Stimulated activated CD4-positive, alpha-beta T cell treated with anti-CD3 and anti-CD28 coated beads, Interleukin-1b, Interleukin-23, amount 100 ng/mL, for 4 hours (primary cell): ENCODE measurements around the gene EIF4G3.
"Not testable (repeated sequence)": the region's sequence is repeated elsewhere in the genome, so short reads cannot be mapped to it uniquely, and the experiment has no call there.

ENCODE experiments used
- DNase-seq, 2 donors: peaks; one replicate each; pipeline ENCODE4 v3.0.0-alpha.2; 2020; ENCODE audit warnings: low read depth in 2 of 2

Gene EIF4G3

DNA sequence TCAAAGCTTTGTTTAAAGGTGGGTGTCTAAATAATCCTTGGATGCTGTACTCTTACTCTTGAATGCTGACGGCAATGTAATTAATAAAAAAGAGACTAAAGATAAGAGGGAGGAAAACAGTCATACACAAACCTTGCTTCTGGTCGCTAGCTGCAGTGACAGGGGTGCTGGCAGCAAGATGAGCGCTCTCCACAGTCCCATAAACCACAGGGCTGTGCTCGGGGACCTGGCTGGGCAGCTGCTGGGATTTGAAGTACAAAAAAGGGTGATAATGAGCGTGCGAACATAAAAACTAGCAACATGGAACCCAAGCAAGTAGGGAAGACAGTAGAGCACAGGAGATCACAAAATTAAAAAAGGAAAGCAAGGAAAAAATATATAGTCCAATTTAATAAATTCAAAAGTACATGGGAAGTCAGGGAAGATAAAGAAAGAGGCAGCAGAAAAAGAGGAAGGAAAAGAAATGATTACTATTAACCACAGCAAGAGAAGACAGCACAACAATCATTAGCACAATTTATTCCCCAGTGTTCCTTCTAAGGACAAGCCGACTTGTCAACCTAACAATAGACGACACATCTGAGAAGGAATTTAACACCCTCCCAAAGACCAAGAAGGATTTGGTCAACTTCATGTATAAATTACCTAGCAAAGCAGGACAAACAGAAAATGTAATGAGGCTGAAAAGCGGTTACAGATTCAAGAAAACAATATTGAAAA is 226.7 kb downstream of the EIF4G3 start:
- no peak for DNase-seq

GRCh38 chr1:20948101-20948500 is 228.6 kb downstream of the EIF4G3 start:
- no peak for DNase-seq

- no peak for DNase-seq
Observed at GRCh38 chr1:20947409-20947808, 229.3 kb downstream of the EIF4G3 start.

DNA sequence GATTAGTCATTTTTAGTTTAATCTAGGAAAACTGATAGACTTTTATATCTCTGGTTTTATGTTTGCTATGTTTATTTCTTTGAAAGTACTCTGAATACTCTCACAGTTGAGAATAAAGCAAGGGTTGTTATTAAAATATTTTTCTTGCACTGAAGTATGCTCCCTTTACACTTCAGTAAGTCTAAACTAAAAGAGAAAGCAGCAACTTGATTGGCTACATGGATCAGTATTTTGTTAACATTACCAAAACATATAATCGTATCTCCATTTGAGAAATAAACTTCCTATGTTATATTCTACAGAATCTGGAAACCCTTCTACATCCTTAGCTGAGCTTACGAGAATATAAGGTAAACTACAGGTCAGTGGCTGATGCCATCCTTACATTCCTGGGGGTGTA is 240.1 kb downstream of the EIF4G3 start:
- DNase-seq = no peak

DNA sequence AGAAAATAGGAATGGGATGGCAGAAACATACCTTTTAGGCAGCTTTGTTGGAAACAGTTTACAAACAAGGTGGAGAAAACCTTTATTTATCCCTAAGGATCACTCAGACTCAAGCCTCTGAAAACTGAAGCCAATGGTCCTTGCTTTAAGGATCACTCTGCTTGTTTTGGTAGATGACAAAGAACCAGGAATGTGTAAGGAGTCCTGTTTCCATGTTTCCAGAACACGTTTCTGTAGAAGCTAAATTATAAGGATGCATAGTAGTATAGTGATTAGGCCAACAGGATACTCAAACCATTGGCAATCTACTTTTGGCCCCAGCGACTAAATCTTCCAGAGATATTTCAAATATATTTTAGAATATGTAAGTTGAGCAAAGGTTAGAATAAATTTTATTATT is 240.5 kb downstream of the EIF4G3 start:
- no peak for DNase-seq

DNA sequence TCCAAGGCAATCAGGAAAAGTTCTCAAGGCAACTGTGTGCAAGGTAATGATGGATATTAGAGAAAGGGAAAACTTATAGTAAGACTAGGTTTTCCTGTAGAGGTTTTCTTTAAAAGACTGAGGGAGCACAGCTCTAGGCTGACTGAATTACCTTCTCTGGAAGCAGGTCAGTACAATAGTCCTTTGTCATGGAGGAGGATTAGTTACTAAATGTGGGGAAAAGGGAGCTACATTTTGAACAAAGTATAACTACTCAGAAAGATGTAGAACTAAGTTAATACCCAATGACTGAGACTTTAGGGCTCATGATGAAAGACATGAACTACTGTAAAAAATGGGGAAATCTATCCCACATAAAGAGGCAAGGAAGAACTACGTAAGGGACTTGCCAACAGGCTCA is 241.0 kb downstream of the EIF4G3 start:
- DNase-seq = no peak

DNA sequence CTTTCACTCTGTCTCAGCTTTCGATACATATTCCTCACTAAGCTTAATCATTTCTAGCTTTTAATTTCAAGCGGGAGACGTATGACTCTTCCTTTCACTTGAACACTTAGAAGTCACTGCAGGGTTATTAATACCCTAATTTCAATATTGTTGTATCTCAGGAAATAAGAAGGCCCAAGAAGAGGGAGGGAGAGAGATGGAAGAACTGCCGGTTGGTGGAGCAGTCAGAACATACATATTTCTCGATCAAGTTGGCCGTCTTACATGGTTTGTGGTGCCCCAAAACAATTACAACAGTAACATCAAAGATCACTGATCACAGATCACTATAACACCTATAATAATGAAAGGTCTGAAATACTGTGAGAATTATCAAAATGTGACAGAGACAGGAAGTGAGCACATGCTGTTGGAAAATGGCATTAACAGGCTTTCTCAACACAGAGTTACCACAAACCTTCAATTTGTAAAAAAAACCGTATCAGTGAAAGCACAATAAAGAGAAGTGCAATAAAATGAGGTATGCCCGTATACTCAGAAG is 244.2 kb downstream of the EIF4G3 start:
- DNase-seq = no peak

DNA sequence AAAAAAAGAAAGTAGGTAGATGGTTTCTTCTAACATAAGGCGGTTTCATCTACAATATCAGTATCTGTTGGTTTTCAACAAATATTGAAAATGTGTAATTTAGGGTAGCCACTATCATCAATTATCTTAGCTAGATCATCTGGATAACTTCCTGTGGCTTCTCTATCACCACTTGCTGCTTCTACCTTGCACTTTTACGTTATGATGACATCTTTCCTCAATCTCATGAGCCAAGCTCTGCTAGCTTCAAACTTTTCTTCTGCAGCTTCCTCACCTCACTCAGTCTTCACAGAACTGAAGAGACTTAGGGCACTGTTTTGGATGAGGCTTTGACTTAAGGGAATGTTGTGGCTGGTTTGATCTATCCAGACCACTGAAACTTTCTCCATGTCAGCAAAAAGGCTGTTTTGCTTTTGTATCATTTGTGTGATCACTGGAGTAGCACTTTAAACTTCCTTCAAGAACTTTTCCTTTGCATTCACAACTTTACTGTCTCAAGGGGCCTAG is 244.7 kb downstream of the EIF4G3 start:
- no peak for DNase-seq

DNA sequence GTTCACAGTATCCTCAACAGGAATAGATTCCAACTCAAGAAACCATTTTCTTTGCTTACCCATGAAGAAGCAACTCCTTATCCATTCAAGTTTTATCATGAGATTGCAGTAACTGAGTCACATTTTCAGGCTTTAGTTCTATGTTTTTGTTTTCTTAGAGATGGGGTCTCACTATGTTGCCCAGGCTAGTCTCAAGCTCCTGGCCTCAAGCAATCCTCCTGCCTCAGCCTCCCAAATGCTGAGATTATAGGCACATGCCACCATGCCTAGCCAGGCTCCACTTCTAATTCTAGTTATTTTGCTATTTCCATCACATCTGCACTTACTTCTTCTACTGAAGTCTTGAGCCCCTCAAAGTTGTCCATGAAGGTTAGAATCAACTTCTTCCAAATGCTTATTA is 246.3 kb downstream of the EIF4G3 start:
- no peak for DNase-seq

- DNase-seq = no peak
Observed at GRCh38 chr1:20928146-20928545, 248.6 kb downstream of the EIF4G3 start.

DNA sequence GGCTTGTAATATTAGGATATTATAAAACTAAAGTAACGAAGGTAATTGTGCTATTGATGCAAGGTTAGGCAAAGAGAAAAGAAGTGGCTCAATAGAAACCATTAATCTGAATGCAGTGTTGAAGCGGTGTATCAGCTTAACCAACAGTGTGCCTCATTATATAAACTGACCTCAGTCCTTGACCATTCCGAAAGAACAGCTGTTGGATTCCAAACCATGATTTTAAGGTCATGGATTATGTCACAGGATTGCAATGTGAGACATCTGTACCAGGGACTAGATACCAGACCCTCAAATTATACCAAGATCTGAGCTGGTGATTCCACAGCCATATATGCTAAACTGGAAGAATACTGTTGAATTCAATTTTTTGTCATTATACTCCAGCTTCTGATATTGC is 255.4 kb downstream of the EIF4G3 start:
- DNase-seq = no peak

DNA sequence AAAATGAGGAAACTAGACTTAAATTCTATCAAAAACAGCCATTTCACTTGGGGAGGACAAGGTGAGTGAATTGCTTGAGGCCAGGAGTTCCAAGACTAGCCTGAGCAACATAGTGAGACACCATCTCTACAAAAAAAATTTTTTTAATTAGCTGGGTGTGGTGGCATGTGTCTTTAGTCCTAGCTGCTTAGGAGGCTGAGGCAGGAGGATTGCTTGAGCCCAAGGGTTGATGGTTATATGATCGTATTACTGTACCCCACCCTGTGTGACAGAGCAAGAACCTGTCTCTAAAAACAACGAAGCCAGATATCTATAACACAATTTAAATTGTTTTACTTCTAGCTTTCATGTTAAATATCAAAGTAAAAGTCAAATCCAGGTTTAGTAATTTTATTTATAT is 263.5 kb downstream of the EIF4G3 start:
- no peak for DNase-seq

GRCh38 chr1:20907526-20907925 is 269.2 kb downstream of the EIF4G3 start:
- DNase-seq = not testable (repeated sequence)

DNA sequence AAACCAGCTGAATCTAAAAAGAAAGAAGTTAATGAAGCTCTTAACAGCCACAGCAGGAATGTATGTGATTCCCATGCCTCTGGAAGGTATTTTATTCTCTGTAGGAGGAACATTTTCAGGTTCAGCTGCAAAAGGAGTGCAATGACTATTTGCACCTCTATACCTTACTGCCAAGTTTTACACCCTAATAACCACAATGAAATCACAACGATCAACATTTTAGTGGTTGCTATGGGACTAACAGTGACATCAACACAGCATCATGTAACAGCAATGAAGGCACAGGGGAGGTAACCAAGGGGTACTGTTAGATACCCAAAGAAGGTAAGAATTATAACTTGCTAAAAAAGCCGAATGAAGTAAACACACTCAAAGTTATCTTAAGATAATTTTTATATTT is 273.3 kb downstream of the EIF4G3 start:
- no peak for DNase-seq

DNA sequence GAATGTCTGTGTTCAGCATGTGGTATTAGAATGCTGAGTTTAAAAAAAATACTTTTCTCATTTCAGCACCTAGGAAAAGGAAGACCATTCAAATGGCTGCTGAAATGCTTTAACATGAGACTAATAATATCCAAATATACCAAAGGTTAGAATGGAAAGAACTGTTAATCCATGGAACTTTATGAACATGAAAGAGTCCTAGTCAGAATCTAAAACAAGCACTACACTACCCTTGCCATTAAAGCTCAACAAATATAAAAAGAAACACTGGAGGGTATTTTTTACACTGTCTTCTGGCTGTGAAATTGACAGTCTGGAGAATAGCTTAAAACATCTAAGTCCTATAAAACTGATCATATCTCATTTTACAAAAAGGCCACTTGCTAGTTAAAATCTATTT is 276.6 kb downstream of the EIF4G3 start:
- DNase-seq = no peak

- DNase-seq = no peak
Observed at GRCh38 chr1:20899154-20899972, 277.3 kb downstream of the EIF4G3 start.

GRCh38 chr1:20896826-20897225 is 279.9 kb downstream of the EIF4G3 start:
- no peak for DNase-seq

DNA sequence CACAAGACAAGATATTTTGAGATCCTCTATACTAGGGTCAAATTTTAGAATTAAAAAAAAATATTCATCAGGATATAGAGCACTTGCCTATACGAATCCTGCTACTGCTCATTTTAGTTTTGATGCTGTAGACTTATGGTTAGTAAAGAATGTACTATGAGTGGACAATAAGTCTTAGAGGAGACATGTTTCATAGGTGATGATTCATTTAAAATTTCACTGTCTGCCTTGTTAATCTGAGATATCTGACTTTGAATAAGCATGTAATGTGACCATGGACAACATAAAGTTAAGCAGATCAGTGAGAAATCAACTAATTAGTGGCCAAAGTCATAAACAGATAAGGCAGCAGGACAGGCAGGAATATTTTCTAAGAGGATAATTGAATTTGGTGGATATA is 282.8 kb downstream of the EIF4G3 start:
- no peak for DNase-seq

DNA sequence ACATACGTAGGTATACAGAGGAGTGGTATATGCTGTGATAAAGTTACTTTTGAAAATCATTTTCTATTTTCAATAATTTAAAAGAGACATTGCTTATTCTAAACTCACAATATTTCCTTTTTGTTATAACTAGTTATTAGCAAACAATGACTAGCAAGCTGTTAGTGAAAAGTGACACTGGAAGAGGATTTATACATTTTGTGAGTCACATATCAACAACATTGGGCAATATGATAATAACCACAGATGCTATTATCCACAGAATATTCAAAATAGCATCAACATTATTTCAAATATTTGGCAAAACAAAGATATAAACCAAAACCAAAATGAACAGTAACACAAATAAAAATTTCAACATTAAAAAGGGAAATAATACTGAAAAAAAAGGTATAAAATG is 285.6 kb downstream of the EIF4G3 start:
- DNase-seq = no peak

GRCh38 chr1:20887246-20887645 is 289.5 kb downstream of the EIF4G3 start:
- DNase-seq = no peak

- DNase-seq = no peak
Observed at GRCh38 chr1:20885121-20885520, 291.6 kb downstream of the EIF4G3 start.

DNA sequence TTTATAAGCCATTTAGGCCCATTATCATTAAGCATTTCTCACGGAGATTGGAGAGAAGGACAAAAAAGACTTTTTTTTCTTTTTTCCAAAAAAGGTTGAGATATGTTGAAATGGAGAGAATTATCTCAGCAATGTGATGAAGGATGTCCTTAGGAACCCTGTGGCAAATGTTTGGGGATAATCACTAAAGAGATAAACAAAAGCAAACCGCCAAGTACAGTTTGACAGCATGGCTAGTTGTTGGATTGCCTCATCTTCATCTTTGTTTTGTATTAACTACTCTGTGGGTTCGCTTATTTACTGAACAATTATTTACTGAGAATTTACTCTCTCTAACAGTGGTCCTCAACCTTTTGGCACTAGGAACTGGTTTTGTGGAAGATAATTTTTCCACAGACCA is 292.2 kb downstream of the EIF4G3 start:
- no peak for DNase-seq

DNA sequence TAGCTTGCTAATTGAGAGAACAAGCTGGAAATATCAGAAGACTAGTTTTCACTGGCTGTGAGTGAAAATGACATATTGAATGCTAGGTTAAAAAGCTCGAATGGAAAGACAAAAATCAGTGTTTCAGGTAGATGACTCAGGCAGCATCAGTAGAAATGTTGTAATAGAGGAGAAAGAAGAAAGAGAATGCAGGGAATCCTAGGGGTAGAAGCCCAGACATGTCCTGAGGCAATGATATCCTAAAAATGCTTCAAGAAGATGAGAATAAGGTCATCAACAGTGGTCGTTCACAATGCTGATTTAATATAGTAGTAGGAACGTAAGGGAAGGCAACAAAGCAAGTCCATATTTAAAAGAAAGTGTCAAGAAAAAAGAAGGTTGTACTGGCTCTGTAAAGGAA is 292.9 kb downstream of the EIF4G3 start:
- DNase-seq = no peak
